ENCODE measurements around the gene SCCPDH. TPM values are rescaled to one million over a fixed set of nuclear protein-coding genes. Genes with fewer than 3 reads are reported as not detected.

Gene SCCPDH
- total and polyA plus RNA-seq, 8 donors, result 28.3 to 45.0 (median 42.5) TPM

GRCh38 chr1:246779561-246780175, 55.5 kb downstream of the SCCPDH start:
- TF ChIP-seq CTCF (IDR thresholded peaks at IDR 0.05), result no peak
- intact Hi-C loops (cut with DNase I), result no loop called here
- Histone ChIP-seq H3K4me1 (peaks cover 0 to 2% of the 10 kb centered on the region in 2 donors), H3K9me3 (no peaks in the 10 kb centered on the region), H3K36me3 (peaks cover 0 to 21% of the 10 kb centered on the region in 2 donors), H3K27ac (no peak overlapping the region), H3K27me3 (no peaks in the 10 kb centered on the region), H3K4me3 (no peak overlapping the region)
- ATAC-seq, result no peak
- DNase-seq, result no peak

DNA sequence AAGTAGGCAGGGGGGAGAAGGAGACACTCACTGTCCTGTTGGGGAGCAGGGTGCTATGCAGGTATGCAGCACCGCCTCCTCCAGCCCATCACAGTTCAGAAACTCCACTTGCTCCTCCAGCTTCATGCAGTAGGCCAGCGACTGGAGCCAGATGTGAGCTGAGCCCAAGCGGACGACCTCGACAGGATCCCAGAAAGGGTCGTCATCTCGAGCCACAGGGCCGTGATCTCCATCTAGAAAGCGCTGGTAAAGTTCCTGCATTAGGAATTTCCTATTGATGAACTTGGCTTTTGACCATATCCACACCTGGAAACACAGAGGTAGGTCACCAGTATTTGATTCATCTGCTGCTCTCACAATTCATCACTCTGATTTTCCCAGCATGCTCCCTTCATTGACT, 56.1 kb downstream of the SCCPDH start:
- DNase-seq (no peak), ATAC-seq (no peak)
- Histone ChIP-seq H3K36me3 (peaks cover 0 to 21% of the 10 kb centered on the region in 2 donors), H3K4me1 (peaks cover 0 to 8% of the 10 kb centered on the region in 2 donors), H3K27ac (no peak overlapping the region), H3K4me3 (no peak overlapping the region), H3K27me3 (no peaks in the 10 kb centered on the region), H3K9me3 (no peaks in the 10 kb centered on the region)
- intact Hi-C loops (cut with DNase I), result no loop called here
- no peak for TF ChIP-seq CTCF (IDR thresholded peaks at IDR 0.05)

DNA sequence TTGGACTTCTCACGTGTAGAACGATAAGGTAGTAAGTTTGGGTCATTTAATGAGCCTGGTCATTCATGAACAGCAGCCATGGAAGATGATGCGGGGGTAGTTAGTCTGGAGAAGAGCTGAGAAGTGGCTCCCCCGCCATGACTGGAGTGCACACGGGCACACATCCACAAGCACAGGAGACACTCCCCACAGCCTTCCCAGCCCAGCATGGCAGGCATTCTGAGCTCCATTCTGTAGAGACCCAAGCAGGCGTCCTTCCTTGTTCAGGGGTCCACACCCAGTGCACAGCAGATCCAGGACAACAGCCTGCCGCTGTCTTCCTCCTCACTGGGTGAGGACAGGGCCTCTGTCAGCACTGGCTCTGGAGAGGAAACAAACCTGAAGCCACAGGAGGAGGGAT, 57.0 kb downstream of the SCCPDH start:
- Histone ChIP-seq H3K27me3 (no peaks in the 10 kb centered on the region), H3K27ac (no peak overlapping the region), H3K9me3 (no peaks in the 10 kb centered on the region), H3K36me3 (peaks cover 0 to 11% of the 10 kb centered on the region in 2 donors), H3K4me3 (no peak overlapping the region), H3K4me1 (peaks cover 0 to 9% of the 10 kb centered on the region in 2 donors)
- ATAC-seq, result no peak
- DNase-seq, result no peak
- intact Hi-C loops (cut with DNase I), result no loop called here
- no peak for TF ChIP-seq CTCF (IDR thresholded peaks at IDR 0.05)

DNA sequence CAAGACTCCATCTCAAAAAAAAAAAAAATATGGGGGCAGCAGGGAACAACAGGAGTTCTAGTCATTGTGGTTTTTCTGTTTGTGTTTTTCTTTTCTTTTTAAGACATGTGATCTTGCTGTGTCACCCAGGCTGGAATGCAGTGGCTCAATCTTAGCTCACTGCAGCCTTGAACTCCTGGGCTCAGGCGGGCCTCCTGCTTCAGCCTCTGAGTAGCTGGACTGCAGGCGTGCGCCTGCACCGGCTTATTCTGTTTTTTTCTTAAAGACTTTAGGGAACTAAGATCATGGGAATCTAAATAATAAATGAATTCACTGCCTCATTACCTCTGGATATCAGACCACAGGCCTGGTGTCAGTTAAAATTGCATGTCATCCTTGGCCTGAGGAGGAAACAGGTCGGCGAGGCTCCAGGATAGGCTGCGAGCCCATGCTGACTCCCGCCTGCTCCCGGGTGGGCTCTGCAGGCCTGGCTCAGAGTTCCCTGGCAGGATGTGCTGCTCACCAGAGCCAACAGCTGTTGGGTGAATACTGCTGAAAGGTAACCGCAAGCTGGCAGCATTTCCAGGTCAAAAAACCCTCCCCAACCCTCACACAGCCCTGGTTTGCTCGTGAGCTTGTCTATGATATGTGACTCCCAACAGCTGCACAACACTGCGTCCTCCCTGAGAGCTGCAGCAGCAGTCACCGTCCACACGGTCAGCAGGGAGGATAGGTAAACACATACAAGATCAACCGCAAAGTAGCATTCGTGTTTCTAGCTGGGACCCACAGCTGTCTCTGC, 58.1 kb downstream of the SCCPDH start:
- intact Hi-C loops (cut with DNase I), result no loop called here
- DNase-seq (no peak), ATAC-seq (peak; percentile 46)
- H3K36me3 ChIP-seq, result peaks cover 0 to under 1% of the 10 kb centered on the region in 2 donors
- no peaks in the 10 kb centered on the region for H3K27me3 ChIP-seq
- no peak overlapping the region for H3K27ac ChIP-seq
- peaks cover 0 to 9% of the 10 kb centered on the region in 2 donors for H3K4me1 ChIP-seq
- TF ChIP-seq CTCF (IDR thresholded peaks at IDR 0.05), result no peak
- no peak overlapping the region for H3K4me3 ChIP-seq
- no peaks in the 10 kb centered on the region for H3K9me3 ChIP-seq

All from left lung (tissue), 10 donors.